Measurements from ENCODE around the gene PRSS21. TPM values are rescaled to one million over a fixed set of nuclear protein-coding genes. Genes with fewer than 3 reads are reported as not detected.

Gene PRSS21
- total RNA-seq, 4 donors from 2014 or later, result 1.5 TPM; not detected in 3

DNA sequence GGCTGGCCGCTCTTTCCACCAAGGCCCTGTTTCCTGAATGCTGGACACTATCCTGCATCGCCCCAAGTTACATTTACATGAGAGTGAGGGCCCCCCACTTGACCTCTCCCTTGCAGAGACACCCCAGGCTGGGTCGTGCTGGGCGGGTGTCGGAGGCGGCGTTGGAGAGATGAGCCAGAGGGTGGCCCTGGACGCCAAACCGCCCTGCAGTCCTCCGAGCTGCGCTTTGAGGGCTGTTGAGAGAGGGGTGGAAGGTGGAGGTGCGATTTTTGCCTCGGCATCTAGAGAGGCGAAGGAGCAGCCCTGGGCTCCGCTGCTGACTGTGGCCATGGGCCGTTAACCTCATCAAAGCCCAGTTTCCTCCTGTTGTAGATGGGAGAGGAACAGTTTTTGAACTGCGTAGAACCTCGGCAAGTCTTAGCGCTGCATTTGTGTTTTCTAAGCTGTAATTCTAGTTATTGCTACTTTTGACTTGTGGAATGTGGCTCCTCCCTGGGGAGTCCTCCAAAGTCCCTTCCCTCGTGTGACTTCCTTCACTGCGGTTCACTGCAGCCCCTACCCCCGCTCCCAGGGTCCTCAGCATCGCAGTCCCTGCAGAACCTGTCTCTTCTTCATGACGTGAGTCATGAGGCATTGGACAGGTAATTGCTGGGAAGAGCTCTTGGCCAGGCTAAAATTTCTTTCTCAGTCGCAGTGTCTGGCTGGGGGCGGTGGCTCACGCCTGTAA, 39.0 kb upstream of the PRSS21 start:
- intact Hi-C loops (cut with DNase I), result no loop called here
- DNase-seq, result no peak
- peaks cover 0 to 6% (median 0%) of the 10 kb centered on the region in 4 donors for H3K27me3 ChIP-seq

DNA sequence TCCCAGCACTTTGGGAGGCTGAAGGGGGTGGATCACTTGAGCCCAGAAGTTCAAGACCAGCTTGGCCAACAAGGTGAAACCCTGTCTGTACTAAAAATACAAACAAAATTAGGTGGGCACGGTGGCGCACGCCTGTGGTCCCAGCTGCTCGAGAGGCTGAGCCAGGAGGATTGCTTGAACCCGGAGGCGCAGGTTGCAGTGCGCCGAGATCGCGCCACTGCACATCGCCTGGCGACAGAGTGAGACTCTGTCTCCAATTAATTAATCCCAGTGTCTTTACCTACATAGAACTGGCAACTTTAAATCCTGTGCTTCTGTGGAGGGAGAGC, 38.4 kb upstream of the PRSS21 start:
- peaks cover 0 to 19% (median 0%) of the 10 kb centered on the region in 3 donors for H3K36me3 ChIP-seq
- no peak for DNase-seq

More for the DNA sequence above, 39.0 kb upstream of the PRSS21 start:
- TF ChIP-seq, protein P1, sequence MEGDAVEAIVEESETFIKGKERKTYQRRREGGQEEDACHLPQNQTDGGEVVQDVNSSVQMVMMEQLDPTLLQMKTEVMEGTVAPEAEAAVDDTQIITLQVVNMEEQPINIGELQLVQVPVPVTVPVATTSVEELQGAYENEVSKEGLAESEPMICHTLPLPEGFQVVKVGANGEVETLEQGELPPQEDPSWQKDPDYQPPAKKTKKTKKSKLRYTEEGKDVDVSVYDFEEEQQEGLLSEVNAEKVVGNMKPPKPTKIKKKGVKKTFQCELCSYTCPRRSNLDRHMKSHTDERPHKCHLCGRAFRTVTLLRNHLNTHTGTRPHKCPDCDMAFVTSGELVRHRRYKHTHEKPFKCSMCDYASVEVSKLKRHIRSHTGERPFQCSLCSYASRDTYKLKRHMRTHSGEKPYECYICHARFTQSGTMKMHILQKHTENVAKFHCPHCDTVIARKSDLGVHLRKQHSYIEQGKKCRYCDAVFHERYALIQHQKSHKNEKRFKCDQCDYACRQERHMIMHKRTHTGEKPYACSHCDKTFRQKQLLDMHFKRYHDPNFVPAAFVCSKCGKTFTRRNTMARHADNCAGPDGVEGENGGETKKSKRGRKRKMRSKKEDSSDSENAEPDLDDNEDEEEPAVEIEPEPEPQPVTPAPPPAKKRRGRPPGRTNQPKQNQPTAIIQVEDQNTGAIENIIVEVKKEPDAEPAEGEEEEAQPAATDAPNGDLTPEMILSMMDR (IDR thresholded peaks at IDR 0.05), result no peak
- no peak for TF ChIP-seq POLR2A (IDR thresholded peaks at IDR 0.05)
- 6 to 7% methylated on average over 7 to 12 of the region's 27 CpGs for WGBS, 2 donors
- peaks cover 16 to 57% (median 24%) of the 10 kb centered on the region in 3 donors for H3K4me1 ChIP-seq
- H3K9me3 ChIP-seq, result no peaks in the 10 kb centered on the region
- peaks cover 0 to 24% (median 0%) of the 10 kb centered on the region in 3 donors for H3K36me3 ChIP-seq
- H3K4me3 ChIP-seq, result peak overlapping the region; percentile 88 to 99 (median 98)
- peak overlapping the region; percentile 100 for H3K27ac ChIP-seq

DNA sequence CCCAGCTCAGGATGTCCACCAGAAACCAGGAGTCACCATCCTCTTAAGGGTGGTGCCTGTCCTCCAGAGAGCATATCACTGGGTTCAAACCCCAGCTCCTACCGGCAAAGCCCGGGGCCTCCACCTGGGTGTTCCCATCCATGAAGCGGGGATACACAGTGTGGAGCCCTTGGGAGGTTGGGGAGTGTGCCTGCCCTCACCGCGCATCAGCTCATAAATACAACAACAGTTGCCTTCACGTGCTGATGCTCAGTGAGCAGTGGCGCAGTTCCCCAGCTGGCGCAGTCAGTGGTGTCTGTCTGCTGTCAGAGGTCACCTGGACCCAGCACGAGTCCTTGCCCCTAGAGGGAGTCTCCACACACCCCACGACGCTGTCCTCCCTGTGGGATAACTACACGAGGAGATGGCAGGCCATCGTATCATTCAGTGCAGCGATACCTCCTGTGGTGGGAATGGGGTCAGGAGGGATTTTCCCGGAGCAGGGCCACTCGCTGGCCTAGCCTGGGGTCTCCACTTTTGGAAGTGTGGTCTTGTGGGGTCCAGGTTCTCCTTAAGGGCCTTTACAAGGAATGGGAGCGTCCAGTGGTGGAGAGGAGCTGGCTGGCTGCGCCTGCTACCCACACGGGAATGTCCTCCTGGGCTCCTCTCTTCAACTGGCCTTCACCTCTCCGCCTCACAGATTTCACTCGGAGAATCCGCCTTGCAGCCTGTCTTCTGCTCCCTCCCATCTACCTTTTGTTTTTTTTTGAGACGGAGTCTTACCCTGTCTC, 37.7 kb upstream of the PRSS21 start:
- Histone ChIP-seq H3K36me3 (peaks cover 0 to 12% (median 0%) of the 10 kb centered on the region in 3 donors), H3K4me3 (no peak overlapping the region), H3K27me3 (peaks cover 0 to 10% (median 0%) of the 10 kb centered on the region in 4 donors), H3K9me3 (no peaks in the 10 kb centered on the region), H3K4me1 (peaks cover 16 to 44% (median 24%) of the 10 kb centered on the region in 3 donors), H3K27ac (peak overlapping the region in 1 of 4 donors; percentile 100)
- intact Hi-C loops (cut with DNase I), result no loop called here
- 92 to 98% methylated on average over 8 to 19 of the region's 23 CpGs for WGBS, 2 donors
- TF ChIP-seq, protein P1 (IDR thresholded peaks at IDR 0.05), result no peak
- TF ChIP-seq POLR2A (IDR thresholded peaks at IDR 0.05), result no peak
- no peak for DNase-seq

More for the DNA sequence above, 38.4 kb upstream of the PRSS21 start:
- TF ChIP-seq, protein P1 (IDR thresholded peaks at IDR 0.05), result no peak
- 91 to 100% methylated on average over 2 to 12 of the region's 12 CpGs for WGBS, 2 donors
- Histone ChIP-seq H3K4me3 (peak overlapping the region in 3 of 4 donors; percentile 88 to 98 (median 98)), H3K27me3 (peaks cover 0 to 6% (median 0%) of the 10 kb centered on the region in 4 donors), H3K27ac (peak overlapping the region; percentile 100), H3K4me1 (peaks cover 16 to 52% (median 24%) of the 10 kb centered on the region in 3 donors), H3K9me3 (no peaks in the 10 kb centered on the region)
- intact Hi-C loops (cut with DNase I), result no loop called here

DNA sequence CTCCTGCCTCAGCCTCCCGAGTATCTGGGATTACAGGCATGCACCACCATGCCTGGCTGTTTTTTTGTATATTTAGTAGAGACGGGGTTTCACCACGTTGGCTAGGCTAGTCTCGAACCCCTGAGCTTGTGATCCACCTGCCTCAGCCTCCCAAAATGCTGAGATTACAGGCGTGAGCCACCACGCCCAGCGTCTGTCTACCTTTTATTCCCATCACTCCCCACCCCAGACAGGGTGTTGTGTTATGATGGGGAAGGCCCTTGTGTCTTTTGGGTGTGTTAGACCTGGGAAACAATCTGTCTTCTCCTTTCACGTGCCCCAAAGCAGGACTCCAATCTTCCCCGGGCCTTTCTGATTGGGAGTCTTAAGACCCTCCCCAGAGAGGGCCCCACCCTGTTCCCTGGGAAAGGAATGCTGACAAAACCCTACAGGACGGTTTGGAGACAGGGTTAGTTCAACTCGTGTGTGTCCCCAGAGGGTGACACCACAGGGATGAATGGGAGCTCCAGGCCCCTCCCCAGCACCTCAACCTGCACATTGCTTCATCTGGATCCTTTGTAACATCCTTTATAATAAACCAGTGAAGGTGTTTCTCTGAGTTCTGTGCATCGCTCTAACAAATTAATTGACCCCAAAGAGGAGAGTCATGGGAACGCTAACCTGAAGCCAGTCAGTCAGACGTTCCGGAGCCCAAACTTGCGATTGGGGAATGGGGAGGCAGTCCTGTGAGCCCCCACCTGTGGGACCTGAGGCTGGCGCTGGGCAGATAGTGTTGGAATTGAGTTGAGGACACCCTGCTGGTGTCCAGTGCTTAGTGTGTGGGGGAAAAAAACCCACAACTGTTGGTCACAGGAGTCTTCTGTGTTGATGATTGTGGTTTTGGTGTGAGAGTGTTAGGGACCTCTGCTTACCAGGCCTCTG, 36.8 kb upstream of the PRSS21 start:
- 56 to 73% methylated on average over 10 to 17 of the region's 17 CpGs for WGBS, 2 donors
- no peak for DNase-seq
- no peak overlapping the region for H3K4me3 ChIP-seq
- no peaks in the 10 kb centered on the region for H3K9me3 ChIP-seq
- peaks cover 0 to 19% (median 4%) of the 10 kb centered on the region in 4 donors for H3K27me3 ChIP-seq
- peaks cover 0 to 2% (median 0%) of the 10 kb centered on the region in 3 donors for H3K36me3 ChIP-seq
- no peak overlapping the region for H3K27ac ChIP-seq
- TF ChIP-seq POLR2A (IDR thresholded peaks at IDR 0.05), result no peak
- TF ChIP-seq, protein P1 (IDR thresholded peaks at IDR 0.05), result no peak
- intact Hi-C loops (cut with DNase I), result no loop called here
- H3K4me1 ChIP-seq, result peaks cover 18 to 42% (median 21%) of the 10 kb centered on the region in 3 donors
